Smooth muscle cell (in vitro differentiated cells): ENCODE data around the gene ARSG. TPM values are rescaled to one million over a fixed set of nuclear protein-coding genes. Genes with fewer than 3 reads are reported as not detected.

Experiments
- DNase-seq: peaks from one replicate; lab custom pipeline; 2025; ENCODE audit not compliant: unreplicated experiment; lab: John Stamatoyannopoulos, UW
- H2AFZ ChIP-seq: fragments of 200-600 bp; sonication (generic); 2 replicates; pipeline ENCODE4 v1.6.0; 2016; ENCODE audit warnings: antibody characterized with exemption, low read depth, mild to moderate bottlenecking
- H3F3A ChIP-seq: fragments of 200-600 bp; sonication (generic); 2 replicates; pipeline ENCODE4 v1.6.0; 2017; ENCODE audit warnings: antibody characterized with exemption, low read depth
- H3K27ac ChIP-seq: fragments of 200-600 bp; sonication (generic); 2 replicates; pipeline ENCODE4 v1.5.1; 2016; ENCODE audit warnings: low read depth, mild to moderate bottlenecking
- H3K27me3 ChIP-seq: fragments of 200-600 bp; sonication (generic); 2 replicates; pipeline ENCODE4 v1.6.1; 2016; ENCODE audit warnings: low read depth, mild to moderate bottlenecking
- H3K36me3 ChIP-seq: fragments of 200-600 bp; sonication (generic); 2 replicates; pipeline ENCODE4 v1.5.1; 2016; ENCODE audit warnings: low read depth
- H3K4me1 ChIP-seq: fragments of 200-600 bp; sonication (generic); 2 replicates; pipeline ENCODE4 v1.5.1; 2016; ENCODE audit warnings: low read depth
- H3K4me2 ChIP-seq: fragments of 200-600 bp; sonication (generic); 2 replicates; pipeline ENCODE4 v1.6.0; 2016; ENCODE audit warnings: mild to moderate bottlenecking
- H3K4me3 ChIP-seq: fragments of 200-600 bp; sonication (generic); 2 replicates; pipeline ENCODE4 v1.5.1; 2016; ENCODE audit warnings: mild to moderate bottlenecking
- H3K79me2 ChIP-seq: fragments of 200-600 bp; sonication (generic); 2 replicates; pipeline ENCODE4 v1.6.0; 2016; ENCODE audit warnings: low read depth, mild to moderate bottlenecking
- H3K9ac ChIP-seq: fragments of 200-600 bp; sonication (generic); 2 replicates; pipeline ENCODE4 v1.6.0; 2016; ENCODE audit warnings: low read depth
- H3K9me3 ChIP-seq: fragments of 200-600 bp; sonication (generic); replicated peaks from 2 replicates; pipeline ENCODE4 v1.5.1; 2016; ENCODE audit warnings: low read depth
- H4K20me1 ChIP-seq: fragments of 200-600 bp; sonication (generic); 2 replicates; pipeline ENCODE4 v1.6.0; 2016; ENCODE audit warnings: low read depth
- WGBS: methylation state at CpG from one replicate; pipeline ENCODE4 v1.1.7; 2016; ENCODE audit warnings: low lambda C conversion rate; 5-methylcytosine and 5-hydroxymethylcytosine counted together
- polyA plus RNA-seq: library from polyadenylated mRNA; unstranded; fragments of >200 nt; fragmentation: Nextera tagmentation; extraction: Ambion mirVana; gene quantifications from 2 replicates; pipeline ENCODE4 v1.2.1, GENCODE V29; 2016
- total RNA-seq: library from RNA; depleted of rRNA; stranded (reverse); fragments of >200 nt; gene quantifications from 2 replicates; pipeline ENCODE4 v1.2.3, GENCODE V29; 2014
- TF ChIP-seq, protein P1 (sequence below): fragments of 200-600 bp; sonication (generic); IDR thresholded peaks from 2 replicates; pipeline ENCODE4 v1.5.1; 2017; ENCODE audit warnings: borderline replicate concordance, mild to moderate bottlenecking, antibody characterized with exemption; ENCODE audit not compliant: insufficient read depth, poor library complexity, severe bottlenecking

The ARSG gene
- total and polyA plus RNA-seq, 2 experiments from 2014 or later: 1.0 to 2.4 TPM

- no peaks in the 10 kb centered on the region for H3F3A ChIP-seq
- WGBS: 94% methylated on average over 12 of the region's 12 CpGs
- H2AFZ ChIP-seq: no peak overlapping the region
- H4K20me1 ChIP-seq: no peaks in the 10 kb centered on the region
- no peaks in the 10 kb centered on the region for H3K79me2 ChIP-seq
- H3K27ac ChIP-seq: no peak overlapping the region
- no peaks in the 10 kb centered on the region for H3K9me3 ChIP-seq
- no peak overlapping the region for H3K4me2 ChIP-seq
- H3K36me3 ChIP-seq: peaks cover 29% of the 10 kb centered on the region
- no peak for DNase-seq
- no peaks in the 10 kb centered on the region for H3K4me1 ChIP-seq
- H3K4me3 ChIP-seq: no peak overlapping the region
- no peaks in the 10 kb centered on the region for H3K27me3 ChIP-seq
- TF ChIP-seq, protein P1, sequence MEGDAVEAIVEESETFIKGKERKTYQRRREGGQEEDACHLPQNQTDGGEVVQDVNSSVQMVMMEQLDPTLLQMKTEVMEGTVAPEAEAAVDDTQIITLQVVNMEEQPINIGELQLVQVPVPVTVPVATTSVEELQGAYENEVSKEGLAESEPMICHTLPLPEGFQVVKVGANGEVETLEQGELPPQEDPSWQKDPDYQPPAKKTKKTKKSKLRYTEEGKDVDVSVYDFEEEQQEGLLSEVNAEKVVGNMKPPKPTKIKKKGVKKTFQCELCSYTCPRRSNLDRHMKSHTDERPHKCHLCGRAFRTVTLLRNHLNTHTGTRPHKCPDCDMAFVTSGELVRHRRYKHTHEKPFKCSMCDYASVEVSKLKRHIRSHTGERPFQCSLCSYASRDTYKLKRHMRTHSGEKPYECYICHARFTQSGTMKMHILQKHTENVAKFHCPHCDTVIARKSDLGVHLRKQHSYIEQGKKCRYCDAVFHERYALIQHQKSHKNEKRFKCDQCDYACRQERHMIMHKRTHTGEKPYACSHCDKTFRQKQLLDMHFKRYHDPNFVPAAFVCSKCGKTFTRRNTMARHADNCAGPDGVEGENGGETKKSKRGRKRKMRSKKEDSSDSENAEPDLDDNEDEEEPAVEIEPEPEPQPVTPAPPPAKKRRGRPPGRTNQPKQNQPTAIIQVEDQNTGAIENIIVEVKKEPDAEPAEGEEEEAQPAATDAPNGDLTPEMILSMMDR: no peak
- H3K9ac ChIP-seq: no peak overlapping the region
These were observed 134.7 kb downstream of the ARSG start for GRCh38 chr17:68425979-68426378.

GRCh38 chr17:68427575-68427974 lies 136.3 kb downstream of the ARSG start:
- Histone ChIP-seq H3K9ac (no peak overlapping the region), H3F3A (no peaks in the 10 kb centered on the region), H3K9me3 (no peaks in the 10 kb centered on the region), H3K4me3 (no peak overlapping the region), H2AFZ (no peak overlapping the region), H3K27ac (no peak overlapping the region), H3K4me1 (no peaks in the 10 kb centered on the region), H3K4me2 (no peak overlapping the region), H3K27me3 (no peaks in the 10 kb centered on the region), H3K79me2 (no peaks in the 10 kb centered on the region), H3K36me3 (peaks cover 22% of the 10 kb centered on the region), H4K20me1 (no peaks in the 10 kb centered on the region)
- 97% methylated on average over 7 of the region's 7 CpGs for WGBS
- DNase-seq: no peak
- TF ChIP-seq, protein P1: no peak

GRCh38 chr17:68428498-68429172 lies 137.3 kb downstream of the ARSG start:
- Histone ChIP-seq H3K9me3 (no peaks in the 10 kb centered on the region), H3K4me3 (no peak overlapping the region), H3K4me2 (no peak overlapping the region), H3K27me3 (no peaks in the 10 kb centered on the region), H3K27ac (no peak overlapping the region), H3K4me1 (no peaks in the 10 kb centered on the region), H3K36me3 (peaks cover 24% of the 10 kb centered on the region), H3F3A (no peaks in the 10 kb centered on the region), H3K9ac (no peak overlapping the region), H3K79me2 (no peaks in the 10 kb centered on the region), H4K20me1 (no peaks in the 10 kb centered on the region), H2AFZ (no peak overlapping the region)
- 95% methylated on average over 14 of the region's 14 CpGs for WGBS
- TF ChIP-seq, protein P1: no peak
- no peak for DNase-seq

DNA sequence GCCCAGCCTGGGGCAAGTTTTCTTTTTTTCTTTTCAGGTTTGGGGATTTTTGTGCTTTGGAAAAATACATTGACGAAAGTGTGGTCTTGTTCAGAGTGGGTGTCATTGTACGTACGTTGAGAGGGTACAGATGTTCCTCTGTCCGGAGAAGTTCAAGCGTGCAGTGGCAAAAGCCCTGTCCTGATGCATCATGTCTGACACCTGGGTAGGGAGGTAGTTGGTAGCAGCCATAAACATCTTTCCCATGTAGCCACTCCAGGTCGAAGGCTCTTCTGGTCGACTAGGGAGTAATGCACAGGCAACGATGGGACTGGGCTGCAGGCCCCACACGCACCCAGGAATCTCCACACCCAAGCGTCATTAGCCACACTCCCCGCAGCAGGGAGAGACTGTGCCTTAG lies 138.6 kb downstream of the ARSG start:
- DNase-seq: no peak
- H3F3A ChIP-seq: no peaks in the 10 kb centered on the region
- H3K79me2 ChIP-seq: no peaks in the 10 kb centered on the region
- no peaks in the 10 kb centered on the region for H3K9me3 ChIP-seq
- 95% methylated on average over 11 of the region's 11 CpGs for WGBS
- H3K4me3 ChIP-seq: no peak overlapping the region
- no peak overlapping the region for H3K9ac ChIP-seq
- H3K4me1 ChIP-seq: no peaks in the 10 kb centered on the region
- H3K27ac ChIP-seq: no peak overlapping the region
- no peak overlapping the region for H2AFZ ChIP-seq
- H4K20me1 ChIP-seq: peaks cover 7% of the 10 kb centered on the region
- TF ChIP-seq, protein P1: no peak
- no peak overlapping the region for H3K4me2 ChIP-seq
- H3K27me3 ChIP-seq: no peaks in the 10 kb centered on the region
- H3K36me3 ChIP-seq: peaks cover 26% of the 10 kb centered on the region
